GM21515 (cell line): Measurements from ENCODE around the gene TMEFF2.
A peak's percentile ranks its signal among the peaks of the same experiment; 100 is the strongest.

Experiments
- ATAC-seq: cut with Tn5 transposase; IDR thresholded peaks from one replicate; pipeline ENCODE4 v1.9.1; 2021; ENCODE audit not compliant: unreplicated experiment

TMEFF2 gene

GRCh38 chr2:192025637-192026036 is 169.1 kb downstream of the TMEFF2 start:
- ATAC-seq, result no peak

DNA sequence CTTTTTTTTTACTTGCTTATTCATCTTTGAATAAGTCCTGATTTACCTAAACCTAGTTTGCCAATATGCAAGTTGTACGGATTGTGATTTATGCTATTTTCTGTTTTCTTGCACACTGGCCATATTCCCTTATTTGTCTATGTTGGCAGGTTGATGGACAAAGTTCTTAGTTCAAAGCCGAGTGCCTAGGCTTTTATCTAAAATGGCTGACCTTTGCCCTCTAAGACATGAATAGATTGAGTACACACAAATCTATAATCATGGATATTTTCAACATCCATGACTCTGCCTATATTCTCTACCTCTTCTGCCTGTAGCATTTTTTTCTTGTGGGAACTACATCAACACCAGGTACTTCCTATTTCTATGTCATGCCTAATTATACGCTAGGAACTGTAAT is 171.7 kb downstream of the TMEFF2 start:
- ATAC-seq, result no peak

GRCh38 chr2:192017844-192018243 is 176.9 kb downstream of the TMEFF2 start:
- no peak for ATAC-seq

- ATAC-seq, result no peak
These were observed 178.5 kb downstream of the TMEFF2 start for GRCh38 chr2:192016265-192016664.

DNA sequence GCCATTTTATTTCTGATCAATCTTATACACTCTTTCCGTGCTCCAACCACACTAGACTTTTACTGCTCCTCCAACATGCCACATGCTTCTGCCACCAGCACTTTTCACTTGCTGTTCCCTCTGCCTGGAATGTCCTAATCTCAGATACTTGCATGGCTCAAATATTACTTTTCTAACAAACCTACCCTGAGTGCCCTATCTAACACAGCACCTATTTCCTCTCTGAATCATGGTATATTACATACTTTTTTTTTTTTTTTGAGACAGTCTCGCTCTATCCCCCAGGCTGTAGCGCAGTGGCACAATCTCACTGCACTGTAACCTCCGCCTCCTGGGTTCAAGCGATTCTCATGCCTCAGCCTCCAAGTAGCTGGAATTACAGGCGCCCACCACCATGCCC is 181.5 kb downstream of the TMEFF2 start:
- no peak for ATAC-seq

GRCh38 chr2:192011196-192011595 is 183.5 kb downstream of the TMEFF2 start:
- no peak for ATAC-seq

- ATAC-seq, result no peak
These were observed 184.7 kb downstream of the TMEFF2 start for GRCh38 chr2:192010073-192010472.

GRCh38 chr2:192007581-192008228 is 187.0 kb downstream of the TMEFF2 start:
- no peak for ATAC-seq

GRCh38 chr2:192005211-192005610 is 189.5 kb downstream of the TMEFF2 start:
- no peak for ATAC-seq

DNA sequence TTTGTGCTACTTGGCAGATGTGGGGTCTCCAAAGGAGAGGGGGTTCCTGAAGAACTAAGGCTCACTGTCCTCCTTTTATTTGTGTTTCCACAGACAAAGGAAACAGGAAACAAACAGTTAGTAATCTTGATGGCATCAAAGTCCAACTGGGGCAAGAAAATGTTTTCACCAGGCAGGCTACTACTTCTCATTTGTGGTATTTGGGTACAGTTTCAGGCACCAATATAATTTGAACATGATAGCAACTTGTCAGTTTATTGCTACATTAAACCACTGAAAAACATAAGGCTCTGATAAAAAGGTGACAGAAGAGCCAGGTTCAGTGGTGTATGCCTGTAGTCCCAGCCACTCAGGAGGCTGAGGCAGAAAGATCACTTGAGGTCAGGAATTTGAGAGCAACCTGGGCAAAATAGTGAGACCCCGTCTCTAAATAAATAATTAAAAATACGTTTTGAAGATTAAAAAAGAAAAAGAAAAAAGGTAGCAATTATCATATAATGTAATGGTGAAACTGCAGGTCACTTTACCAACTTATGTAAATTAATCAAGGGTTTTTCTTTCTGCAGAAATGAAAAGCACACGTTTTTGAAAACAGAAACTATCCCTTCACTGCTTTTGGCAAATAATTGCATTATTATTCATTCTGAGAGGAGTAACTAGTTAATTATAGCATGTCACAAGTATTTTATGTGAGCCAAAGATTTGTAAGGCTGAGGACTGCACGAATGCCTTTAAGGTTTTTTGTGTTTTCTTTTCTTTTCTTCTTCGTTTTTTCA is 190.4 kb downstream of the TMEFF2 start:
- peak; percentile 65 for ATAC-seq

DNA sequence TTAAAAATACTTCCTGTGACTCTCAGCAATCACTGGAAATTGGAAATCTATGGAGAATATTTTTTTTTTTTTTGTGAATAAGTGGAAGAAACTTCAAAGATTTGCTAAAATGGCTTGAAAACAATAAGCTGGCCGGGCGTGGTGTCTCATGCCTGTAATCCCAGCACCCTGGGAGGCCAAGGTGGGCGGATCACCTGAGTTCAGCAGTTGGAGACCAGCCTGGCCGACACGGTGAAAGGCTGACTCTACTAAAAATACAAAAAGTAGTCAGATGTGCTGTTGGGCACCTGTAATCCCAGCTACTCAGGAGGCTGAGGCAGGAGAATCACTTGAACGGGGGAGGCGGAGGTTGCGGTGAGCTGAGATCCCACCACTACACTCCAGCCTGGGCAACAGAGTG is 192.3 kb downstream of the TMEFF2 start:
- no peak for ATAC-seq

DNA sequence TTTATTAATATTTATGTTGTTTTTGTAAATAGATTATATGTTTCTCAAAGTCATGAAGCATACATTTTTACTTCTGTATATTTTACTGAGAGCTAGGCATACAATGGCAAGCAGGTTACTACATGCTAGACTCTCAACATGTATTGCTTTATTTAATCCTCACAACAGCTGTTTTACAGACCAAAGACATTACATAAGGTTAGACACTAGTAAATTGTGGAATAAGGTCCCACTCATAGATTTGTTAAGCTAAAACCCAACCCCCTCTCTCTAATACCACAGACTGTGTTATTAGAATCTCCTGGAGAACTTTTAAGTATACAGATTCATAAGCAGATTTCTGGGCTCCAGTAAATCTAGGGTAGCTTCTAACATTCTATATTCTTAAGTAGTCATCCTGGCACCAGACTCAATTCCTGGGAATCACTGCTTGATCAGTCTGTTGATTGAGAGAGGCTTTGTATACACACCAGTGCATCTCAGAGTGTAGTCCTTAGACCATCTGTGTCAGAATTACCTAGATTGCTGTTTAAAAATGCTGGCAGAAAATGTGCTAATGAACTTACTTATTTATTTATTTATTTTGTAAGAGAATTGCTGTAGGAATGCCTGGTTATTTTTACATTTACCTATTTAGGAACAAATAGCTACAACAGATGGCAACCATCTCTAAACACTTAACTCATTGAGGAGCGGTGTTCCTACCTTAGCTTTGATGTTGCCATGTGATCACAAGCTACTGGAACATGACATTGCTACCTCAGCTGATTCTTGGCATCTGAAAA is 194.3 kb downstream of the TMEFF2 start:
- no peak for ATAC-seq

- ATAC-seq, result no peak
These were observed 195.5 kb downstream of the TMEFF2 start for GRCh38 chr2:191999101-191999841.

GRCh38 chr2:191995285-191995684 is 199.4 kb downstream of the TMEFF2 start:
- no peak for ATAC-seq

DNA sequence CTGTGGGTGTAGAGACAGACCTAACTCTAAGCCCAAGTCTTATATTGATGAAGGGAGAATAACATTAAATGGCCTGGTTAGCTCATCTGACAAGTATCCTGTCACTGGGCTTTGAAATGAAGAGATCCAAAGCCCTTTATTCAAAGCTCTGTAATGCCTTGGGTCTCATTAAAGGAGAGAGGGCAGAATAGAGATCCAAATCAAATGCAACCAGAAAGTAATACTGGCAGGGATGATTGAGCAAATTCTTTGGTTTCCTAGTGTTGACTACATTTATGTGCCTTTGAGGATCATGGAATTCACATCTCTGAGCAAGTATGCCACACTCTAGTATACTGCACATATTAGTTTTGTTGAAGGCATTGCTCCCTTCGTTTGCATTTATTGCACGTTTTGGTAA is 200.0 kb downstream of the TMEFF2 start:
- ATAC-seq, result no peak

DNA sequence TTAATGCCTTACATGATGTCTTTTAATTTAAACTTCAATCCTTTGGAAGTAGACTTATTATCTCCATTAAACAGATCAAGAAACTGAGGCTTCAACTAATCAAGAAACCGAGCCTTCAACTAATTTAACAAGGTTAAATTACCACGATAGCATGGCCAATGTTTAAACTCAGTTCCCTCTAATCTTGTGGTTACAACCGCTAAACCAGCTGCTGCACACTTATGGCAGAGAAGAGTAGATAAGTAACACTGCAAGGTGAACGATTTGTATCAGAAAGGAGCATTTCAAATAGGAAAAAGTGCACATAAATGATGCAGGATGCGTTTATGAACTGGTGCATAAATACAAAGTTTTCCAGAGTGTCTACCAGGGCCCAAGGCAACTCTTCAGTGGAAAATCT is 203.3 kb downstream of the TMEFF2 start:
- no peak for ATAC-seq

DNA sequence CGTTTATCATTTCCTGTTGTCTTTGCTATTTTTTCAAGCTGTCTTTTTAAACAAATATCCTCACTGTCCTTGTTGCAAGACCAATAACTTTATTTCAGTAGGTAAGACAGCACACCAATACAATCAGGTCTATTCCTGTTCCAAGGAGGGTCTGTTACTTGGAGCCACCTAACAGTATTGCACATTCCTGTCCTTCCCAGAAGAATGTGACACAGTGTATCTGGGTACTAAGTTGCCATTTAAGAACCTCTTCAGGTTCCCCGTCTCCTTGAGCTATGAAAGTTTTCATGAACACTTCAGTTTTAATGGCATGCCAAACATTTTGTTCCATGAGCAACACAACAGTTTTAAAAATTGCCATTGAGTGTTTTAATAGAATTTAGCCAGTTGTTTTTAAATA is 209.0 kb downstream of the TMEFF2 start:
- no peak for ATAC-seq

DNA sequence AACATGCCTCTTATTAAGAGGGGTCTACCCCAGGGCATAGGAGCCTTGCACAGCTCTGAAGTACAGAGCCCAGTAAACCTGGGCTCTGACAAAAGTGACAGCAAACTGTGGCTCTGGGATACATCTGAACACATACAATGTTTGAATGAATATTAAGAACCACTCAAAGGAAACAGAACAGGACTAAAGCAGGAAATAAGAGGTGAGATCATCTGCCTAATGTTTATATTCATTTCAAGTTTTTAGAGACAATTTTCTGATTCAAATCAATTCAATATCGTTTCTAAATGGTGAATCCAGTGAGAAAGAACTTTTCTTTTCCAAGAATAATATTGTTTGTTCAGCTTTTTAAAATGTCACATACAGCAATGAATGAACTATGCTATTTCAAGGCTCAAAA is 211.1 kb downstream of the TMEFF2 start:
- ATAC-seq, result no peak

DNA sequence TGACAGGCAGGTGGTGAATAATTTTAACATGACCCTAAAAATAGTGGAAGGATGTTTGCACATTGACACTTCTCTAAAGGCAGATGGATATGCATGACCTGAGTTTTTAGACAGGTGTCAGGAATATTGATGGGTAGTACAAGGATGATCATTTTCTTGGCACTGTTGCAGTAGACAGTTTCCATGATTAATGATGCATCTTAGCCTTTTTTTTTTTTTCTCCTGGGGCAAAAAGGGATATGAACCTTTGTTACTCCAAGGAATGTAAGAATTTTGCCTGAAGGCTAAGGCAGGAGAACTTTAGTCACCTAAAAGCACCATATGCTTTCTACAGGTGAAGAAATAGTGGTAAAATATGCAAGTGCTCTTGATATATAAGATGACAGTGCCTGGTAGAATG is 211.5 kb downstream of the TMEFF2 start:
- no peak for ATAC-seq

DNA sequence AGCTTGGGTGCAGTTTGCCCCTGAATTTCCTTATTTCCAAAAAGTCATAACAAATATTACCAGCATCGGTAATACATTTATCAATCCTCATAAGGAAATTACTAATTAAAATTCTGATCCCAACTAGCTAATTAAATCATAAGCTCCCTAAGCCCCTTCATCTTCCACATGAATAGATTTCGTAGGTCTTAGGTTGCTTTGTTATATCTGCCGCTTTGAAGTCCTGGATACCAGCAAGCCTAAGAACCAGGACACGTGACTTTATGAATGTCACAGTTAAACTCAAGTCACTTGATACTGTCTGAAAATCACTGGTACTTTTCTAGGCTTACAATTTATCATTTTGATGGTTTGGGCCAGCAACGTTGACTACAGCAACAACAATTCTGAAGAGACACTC is 213.0 kb downstream of the TMEFF2 start:
- no peak for ATAC-seq

GRCh38 chr2:191980483-191980882 is 214.2 kb downstream of the TMEFF2 start:
- no peak for ATAC-seq
